Measurements from ENCODE around the gene GNG7. TPM values are rescaled to one million over a fixed set of nuclear protein-coding genes. Genes with fewer than 3 reads are reported as not detected.

Gene GNG7
- total RNA-seq, 1 donor from 2014 or later: 1.8 TPM

GRCh38 chr19:2676823-2677222 lies 25.7 kb downstream of the GNG7 start:
- H3K27ac ChIP-seq (ENCODE audit: low read depth, low read length): no peak overlapping the region
- H3K4me1 ChIP-seq (ENCODE audit: insufficient read depth, low read length): no peaks in the 10 kb centered on the region
- H3K9ac ChIP-seq (ENCODE audit: low read length): no peak overlapping the region
- H4K20me1 ChIP-seq (ENCODE audit: insufficient read depth, low read length): no peaks in the 10 kb centered on the region
- H3K36me3 ChIP-seq (ENCODE audit: insufficient read depth, low read length): no peaks in the 10 kb centered on the region
- no peaks in the 10 kb centered on the region for H3K9me3 ChIP-seq (ENCODE audit: insufficient read depth, low read depth, low read length)
- DNase-seq (ENCODE audit: low read depth): no peak
- FAIRE-seq: no peak
- TF ChIP-seq CTCF (IDR thresholded peaks at IDR 0.05; ENCODE audit: insufficient read depth, low read depth, low read length): no peak
- TF ChIP-seq EZH2 (IDR thresholded peaks at IDR 0.05; ENCODE audit: insufficient read depth, low read length): no peak
- peaks cover 22% of the 10 kb centered on the region for H3K27me3 ChIP-seq (ENCODE audit: insufficient read depth, low read length)
- no peak overlapping the region for H3K4me3 ChIP-seq (ENCODE audit: insufficient read depth, low read depth, low read length)
- Mint-ChIP-seq H3K4me1 (ENCODE audit: low read depth, unreplicated experiment) (no peaks in the 10 kb centered on the region), H3K27ac (ENCODE audit: unreplicated experiment) (no peak overlapping the region), H3K9me3 (ENCODE audit: unreplicated experiment) (peaks cover 7% of the 10 kb centered on the region), H3K4me3 (ENCODE audit: unreplicated experiment) (no peak overlapping the region), H3K36me3 (ENCODE audit: low read depth, unreplicated experiment) (peaks cover 4% of the 10 kb centered on the region), H3K27me3 (ENCODE audit: low read depth, unreplicated experiment) (peaks cover 24% of the 10 kb centered on the region)
- no peak overlapping the region for H2AFZ ChIP-seq (ENCODE audit: low read depth, low read length)
- no peak overlapping the region for H3K4me2 ChIP-seq (ENCODE audit: low read length)
- no peaks in the 10 kb centered on the region for H3K79me2 ChIP-seq (ENCODE audit: insufficient read depth, low read length)

GRCh38 chr19:2675892-2676291 lies 26.6 kb downstream of the GNG7 start:
- Histone ChIP-seq H3K9me3 (ENCODE audit: insufficient read depth, low read depth, low read length) (no peaks in the 10 kb centered on the region), H3K4me3 (ENCODE audit: insufficient read depth, low read depth, low read length) (no peak overlapping the region), H2AFZ (ENCODE audit: low read depth, low read length) (no peak overlapping the region), H3K27ac (ENCODE audit: low read depth, low read length) (no peak overlapping the region), H4K20me1 (ENCODE audit: insufficient read depth, low read length) (no peaks in the 10 kb centered on the region), H3K9ac (ENCODE audit: low read length) (no peak overlapping the region), H3K4me1 (ENCODE audit: insufficient read depth, low read length) (no peaks in the 10 kb centered on the region), H3K36me3 (ENCODE audit: insufficient read depth, low read length) (no peaks in the 10 kb centered on the region), H3K79me2 (ENCODE audit: insufficient read depth, low read length) (no peaks in the 10 kb centered on the region), H3K4me2 (ENCODE audit: low read length) (no peak overlapping the region), H3K27me3 (ENCODE audit: insufficient read depth, low read length) (peaks cover 22% of the 10 kb centered on the region)
- no peak overlapping the region for H3K27ac Mint-ChIP-seq (ENCODE audit: unreplicated experiment)
- peaks cover 24% of the 10 kb centered on the region for H3K27me3 Mint-ChIP-seq (ENCODE audit: low read depth, unreplicated experiment)
- no peak overlapping the region for H3K4me3 Mint-ChIP-seq (ENCODE audit: unreplicated experiment)
- no peak for FAIRE-seq
- peaks cover 7% of the 10 kb centered on the region for H3K9me3 Mint-ChIP-seq (ENCODE audit: unreplicated experiment)
- peaks cover 1% of the 10 kb centered on the region for H3K36me3 Mint-ChIP-seq (ENCODE audit: low read depth, unreplicated experiment)
- DNase-seq (ENCODE audit: low read depth): no peak
- H3K4me1 Mint-ChIP-seq (ENCODE audit: low read depth, unreplicated experiment): no peaks in the 10 kb centered on the region
- TF ChIP-seq EZH2 (IDR thresholded peaks at IDR 0.05; ENCODE audit: insufficient read depth, low read length) (no peak), CTCF (IDR thresholded peaks at IDR 0.05; ENCODE audit: insufficient read depth, low read depth, low read length) (no peak)

- no peaks in the 10 kb centered on the region for H3K79me2 ChIP-seq (ENCODE audit: insufficient read depth, low read length)
- peaks cover 17% of the 10 kb centered on the region for H3K27me3 ChIP-seq (ENCODE audit: insufficient read depth, low read length)
- H3K27ac ChIP-seq (ENCODE audit: low read depth, low read length): no peak overlapping the region
- Mint-ChIP-seq H3K27ac (ENCODE audit: unreplicated experiment) (no peak overlapping the region), H3K27me3 (ENCODE audit: low read depth, unreplicated experiment) (peaks cover 4% of the 10 kb centered on the region), H3K4me1 (ENCODE audit: low read depth, unreplicated experiment) (no peaks in the 10 kb centered on the region), H3K36me3 (ENCODE audit: low read depth, unreplicated experiment) (no peaks in the 10 kb centered on the region), H3K4me3 (ENCODE audit: unreplicated experiment) (no peak overlapping the region), H3K9me3 (ENCODE audit: unreplicated experiment) (no peaks in the 10 kb centered on the region)
- no peak overlapping the region for H3K4me2 ChIP-seq (ENCODE audit: low read length)
- H3K36me3 ChIP-seq (ENCODE audit: insufficient read depth, low read length): no peaks in the 10 kb centered on the region
- H3K9me3 ChIP-seq (ENCODE audit: insufficient read depth, low read depth, low read length): no peaks in the 10 kb centered on the region
- FAIRE-seq (no peak), DNase-seq (ENCODE audit: low read depth) (no peak)
- no peak for TF ChIP-seq CTCF (IDR thresholded peaks at IDR 0.05; ENCODE audit: insufficient read depth, low read depth, low read length)
- no peak for TF ChIP-seq EZH2 (IDR thresholded peaks at IDR 0.05; ENCODE audit: insufficient read depth, low read length)
- H2AFZ ChIP-seq (ENCODE audit: low read depth, low read length): no peak overlapping the region
- no peak overlapping the region for H3K9ac ChIP-seq (ENCODE audit: low read length)
- no peaks in the 10 kb centered on the region for H3K4me1 ChIP-seq (ENCODE audit: insufficient read depth, low read length)
- no peak overlapping the region for H3K4me3 ChIP-seq (ENCODE audit: insufficient read depth, low read depth, low read length)
- H4K20me1 ChIP-seq (ENCODE audit: insufficient read depth, low read length): no peaks in the 10 kb centered on the region
These were observed 32.3 kb downstream of the GNG7 start for GRCh38 chr19:2670217-2670616.

Measured in astrocyte (in vitro differentiated cells and primary cell).